NCI-H1436 treated with DMSO at 0.1 percent for 48 hours (cell line): ENCODE measurements around the gene FAM3A.
A peak's percentile ranks its signal among the peaks of the same experiment; 100 is the strongest.
"Not testable (repeated sequence)": the region's sequence is repeated elsewhere in the genome, so short reads cannot be mapped to it uniquely, and the experiment has no call there.

ENCODE experiments used
- DNase-seq: peaks from one replicate; lab custom pipeline; 2025; lab: John Stamatoyannopoulos, UW

Gene FAM3A, protein sequence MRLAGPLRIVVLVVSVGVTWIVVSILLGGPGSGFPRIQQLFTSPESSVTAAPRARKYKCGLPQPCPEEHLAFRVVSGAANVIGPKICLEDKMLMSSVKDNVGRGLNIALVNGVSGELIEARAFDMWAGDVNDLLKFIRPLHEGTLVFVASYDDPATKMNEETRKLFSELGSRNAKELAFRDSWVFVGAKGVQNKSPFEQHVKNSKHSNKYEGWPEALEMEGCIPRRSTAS

DNA sequence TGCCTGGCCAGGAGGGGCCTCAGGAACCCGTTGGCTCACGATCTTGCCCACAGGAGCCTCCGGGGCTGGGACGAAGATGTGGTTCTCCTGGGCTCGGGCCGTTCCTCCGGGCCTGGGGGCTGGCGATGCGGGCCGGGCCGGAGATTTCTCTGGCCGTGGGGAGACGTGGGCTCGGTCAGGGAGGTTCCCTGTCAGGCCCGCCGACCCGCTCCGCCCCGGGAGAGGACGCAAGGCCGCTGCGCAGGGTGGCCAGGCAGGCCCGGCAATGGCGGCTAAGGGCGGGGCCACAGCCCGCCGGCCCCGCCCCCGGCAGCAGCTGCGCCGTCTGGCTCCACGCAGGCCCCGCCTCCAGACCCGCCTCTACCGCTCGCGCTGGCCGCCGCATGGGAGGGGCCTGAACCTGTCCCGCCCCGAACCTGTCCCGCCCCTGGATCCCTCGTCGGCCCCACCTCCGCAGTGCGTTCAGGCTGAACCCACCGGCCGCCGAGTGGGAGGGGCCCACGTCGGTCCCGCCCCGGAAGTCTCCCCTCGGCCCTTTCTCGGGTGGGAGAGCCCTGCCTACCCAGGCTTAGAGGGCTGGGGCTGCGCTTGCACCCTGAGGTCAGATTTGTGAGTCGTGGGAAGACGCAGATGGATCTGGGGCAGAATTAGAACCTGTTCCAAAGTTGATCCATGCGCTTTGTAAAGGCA, at the start of gene FAM3A:
Gene FAM3A, minus strand, starts transcription at position 267 of the 690 bp plus-strand sequence. CDS start 460 bp downstream, outside the sequence.
- DNase-seq = peak; percentile 73

DNA sequence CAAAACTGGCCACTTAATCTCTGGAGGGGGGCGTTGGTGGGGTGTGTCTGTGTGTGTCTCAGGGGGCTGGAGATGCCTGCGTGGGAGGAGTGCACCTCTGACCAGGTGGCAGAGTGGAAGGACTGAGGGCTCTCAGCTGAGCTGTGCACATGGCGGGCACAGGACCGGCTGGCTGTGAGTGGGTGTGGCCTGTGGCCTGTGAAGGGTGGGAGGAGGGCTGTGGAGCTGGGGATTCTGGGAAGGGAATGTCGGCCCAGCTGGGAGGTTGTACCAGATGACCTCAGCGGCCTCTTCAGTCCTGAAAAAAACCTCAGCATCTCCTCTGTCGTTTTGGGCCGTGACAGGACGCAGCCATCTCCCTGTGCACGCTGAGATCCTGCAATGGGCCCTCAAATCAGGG, 46.3 kb upstream of the FAM3A start:
- DNase-seq = not testable (repeated sequence)

DNA sequence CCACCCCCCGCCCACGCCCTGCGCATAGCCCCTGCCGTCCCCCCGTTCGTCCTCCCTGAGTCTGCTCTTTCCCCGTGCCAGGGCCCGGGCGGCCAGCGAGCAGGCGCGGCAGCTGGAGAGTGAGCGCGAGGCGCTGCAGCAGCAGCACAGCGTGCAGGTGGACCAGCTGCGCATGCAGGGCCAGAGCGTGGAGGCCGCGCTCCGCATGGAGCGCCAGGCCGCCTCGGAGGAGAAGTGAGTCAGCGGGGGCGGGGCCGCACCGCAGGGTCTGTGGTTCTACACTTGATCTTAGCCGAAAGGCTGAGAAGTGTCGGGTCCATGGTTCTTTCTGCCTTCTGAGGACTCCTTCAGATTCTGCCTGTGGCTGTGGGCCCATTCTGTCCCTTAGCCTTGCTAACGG, 44.3 kb upstream of the FAM3A start:
- DNase-seq = not testable (repeated sequence)

DNA sequence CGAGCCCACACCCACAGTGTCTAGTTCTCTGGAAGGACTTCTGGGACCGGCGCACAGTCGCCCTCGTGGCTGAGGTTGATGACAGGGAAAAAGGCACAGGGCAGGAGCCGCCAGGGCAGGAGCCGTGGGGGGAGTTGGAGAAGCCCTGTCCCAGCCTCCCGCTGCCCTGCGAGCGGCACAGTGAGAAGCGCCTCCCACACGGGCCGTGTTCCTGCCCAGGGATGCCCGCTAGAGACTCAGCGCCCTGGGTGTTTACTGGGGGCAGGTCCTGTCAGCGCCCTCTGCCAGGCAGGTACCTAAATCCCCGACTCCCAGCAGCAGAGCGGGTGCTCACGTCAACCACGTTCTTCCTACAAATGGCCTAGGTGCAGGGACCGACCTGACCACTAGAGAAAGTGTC, 42.9 kb upstream of the FAM3A start:
- DNase-seq = not testable (repeated sequence)

DNA sequence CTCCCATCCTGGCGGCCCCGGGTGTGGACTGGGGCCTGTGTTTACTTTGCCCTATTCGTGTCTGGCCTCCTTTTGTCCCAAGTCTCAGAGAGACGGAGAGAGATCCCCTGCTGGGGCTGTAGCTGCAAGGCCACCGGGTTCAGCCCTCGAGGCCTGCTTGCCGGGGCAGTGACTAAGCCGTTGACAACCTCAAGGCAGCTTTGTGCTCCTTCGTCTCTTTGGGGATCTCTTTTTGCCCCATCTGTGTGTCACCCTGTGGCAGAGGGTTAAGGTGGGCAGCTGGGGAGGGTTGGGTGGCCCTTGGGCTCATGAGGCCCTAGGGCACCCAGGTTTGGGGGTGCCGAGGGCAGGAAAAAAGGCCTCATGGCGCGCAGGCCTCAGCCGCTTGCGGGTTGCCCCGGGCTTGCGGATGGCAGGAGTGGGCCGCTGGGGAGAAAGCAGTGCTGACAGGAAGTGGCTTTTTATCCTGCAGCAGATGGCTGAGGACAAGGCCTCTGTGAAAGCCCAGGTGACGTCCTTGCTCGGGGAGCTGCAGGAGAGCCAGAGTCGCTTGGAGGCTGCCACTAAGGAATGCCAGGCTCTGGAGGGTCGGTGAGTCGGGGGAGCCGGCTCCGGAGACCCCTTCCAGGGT, 42.1 kb upstream of the FAM3A start:
- DNase-seq = not testable (repeated sequence)

DNA sequence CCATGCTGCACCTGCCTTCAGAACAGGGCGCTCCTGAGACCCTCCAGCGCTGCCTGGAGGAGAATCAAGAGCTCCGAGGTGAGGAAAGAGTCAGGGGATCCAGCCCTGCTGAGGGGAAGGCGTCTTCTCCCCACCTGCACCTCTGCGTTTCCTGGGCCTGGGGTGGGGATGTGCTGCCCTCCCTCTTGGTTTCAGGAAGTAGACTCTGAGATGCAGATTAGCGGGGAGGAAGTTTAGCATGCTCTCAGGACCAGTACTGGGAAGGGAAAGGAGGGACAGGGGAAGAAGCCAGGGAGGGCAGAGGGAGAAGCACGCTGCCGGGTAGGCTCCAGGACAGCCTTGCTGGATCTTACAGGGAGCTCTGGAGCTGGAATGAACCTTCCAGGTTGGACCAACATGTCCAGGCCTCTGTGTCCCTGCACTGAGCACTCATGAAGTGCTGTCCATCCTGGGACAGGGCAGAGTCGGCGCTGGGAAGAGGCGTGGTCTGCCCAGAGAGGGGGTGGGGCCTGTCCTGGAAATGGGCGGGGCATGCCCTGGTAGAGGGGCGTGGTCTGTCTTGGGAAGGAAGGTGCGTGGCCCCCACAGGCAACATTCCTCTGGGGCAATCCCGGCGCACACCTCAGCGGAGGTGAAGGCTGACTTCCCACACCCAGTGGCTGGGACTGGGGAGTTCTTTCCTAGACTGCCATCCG, 36.2 kb upstream of the FAM3A start:
- DNase-seq = not testable (repeated sequence)

DNA sequence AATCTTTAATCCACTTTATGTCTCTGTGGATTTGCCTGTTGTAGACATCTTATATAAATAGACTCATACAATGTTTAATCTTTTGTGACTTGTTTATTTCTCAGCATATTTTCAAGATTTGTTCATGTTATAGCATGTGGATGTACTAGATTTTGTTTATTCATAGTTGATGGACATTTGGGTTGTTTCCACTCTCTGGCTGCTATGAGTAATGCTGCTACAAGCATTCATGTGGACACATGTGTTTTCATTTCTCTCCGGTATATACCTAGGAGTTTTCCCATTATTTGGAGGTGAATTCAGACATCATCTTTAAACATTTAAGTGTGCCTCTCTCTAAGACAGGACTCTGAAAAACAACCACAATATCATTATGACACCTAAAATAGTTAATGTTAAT, 33.7 kb upstream of the FAM3A start:
- no peak for DNase-seq

DNA sequence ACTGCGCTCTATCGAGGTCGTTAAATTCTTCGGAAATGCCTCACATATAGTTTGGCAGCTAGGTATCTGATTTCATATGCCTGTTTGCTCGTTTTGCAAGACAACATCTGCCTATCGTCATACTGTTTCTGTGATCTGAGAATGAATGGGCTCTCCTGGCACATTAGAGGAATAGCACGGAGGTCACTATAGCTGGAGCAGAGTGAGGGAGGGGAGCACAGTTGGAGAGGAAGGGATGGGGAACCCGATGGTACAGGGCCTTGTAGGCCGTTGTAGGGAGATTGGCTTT, 31.9 kb upstream of the FAM3A start:
- no peak for DNase-seq

DNA sequence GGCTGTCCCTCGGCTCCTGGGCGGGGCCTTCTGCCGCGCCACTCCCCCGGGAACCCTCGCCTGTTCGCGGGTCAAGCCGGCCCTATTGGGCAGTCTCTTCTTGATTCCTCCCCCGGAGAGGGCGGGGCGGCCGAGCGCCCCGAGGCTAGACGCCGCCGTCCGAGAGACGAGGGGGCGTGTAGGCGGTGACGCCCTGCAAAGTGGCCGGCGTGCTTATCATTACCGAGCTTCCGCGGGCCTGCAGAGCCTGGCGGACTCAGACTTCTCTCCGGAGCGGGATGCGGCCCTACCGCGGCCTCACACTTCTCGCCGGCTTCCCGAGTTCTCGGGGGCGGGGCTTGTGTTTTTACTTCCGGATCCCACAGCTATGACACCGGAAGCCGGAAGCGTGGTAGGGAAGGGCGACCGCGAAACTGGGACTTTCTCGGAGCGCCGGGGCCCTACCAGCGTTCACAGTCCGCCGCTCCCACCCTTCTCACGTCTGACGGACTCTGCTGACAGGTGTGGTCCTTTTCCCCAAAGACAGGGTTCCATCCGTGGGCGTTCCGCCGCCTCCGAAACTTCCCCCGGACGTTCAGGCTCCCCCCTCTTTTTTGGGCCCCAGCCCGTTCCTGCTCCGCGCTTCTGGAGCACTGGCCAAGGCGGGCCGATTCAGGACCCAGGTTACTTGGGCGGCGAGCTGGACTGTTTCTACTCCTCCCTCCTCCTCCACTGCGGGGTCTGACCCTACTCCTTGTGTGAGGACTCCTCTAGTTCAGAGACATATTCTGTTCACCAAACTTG, 31.4 kb upstream of the FAM3A start, which contains the start of gene IKBKG:
Gene IKBKG, plus strand, starts transcription at position 376 of the 783 bp plus-strand sequence. CDS start 4,383 bp downstream, outside the sequence.
- peak; percentile 65 for DNase-seq

DNA sequence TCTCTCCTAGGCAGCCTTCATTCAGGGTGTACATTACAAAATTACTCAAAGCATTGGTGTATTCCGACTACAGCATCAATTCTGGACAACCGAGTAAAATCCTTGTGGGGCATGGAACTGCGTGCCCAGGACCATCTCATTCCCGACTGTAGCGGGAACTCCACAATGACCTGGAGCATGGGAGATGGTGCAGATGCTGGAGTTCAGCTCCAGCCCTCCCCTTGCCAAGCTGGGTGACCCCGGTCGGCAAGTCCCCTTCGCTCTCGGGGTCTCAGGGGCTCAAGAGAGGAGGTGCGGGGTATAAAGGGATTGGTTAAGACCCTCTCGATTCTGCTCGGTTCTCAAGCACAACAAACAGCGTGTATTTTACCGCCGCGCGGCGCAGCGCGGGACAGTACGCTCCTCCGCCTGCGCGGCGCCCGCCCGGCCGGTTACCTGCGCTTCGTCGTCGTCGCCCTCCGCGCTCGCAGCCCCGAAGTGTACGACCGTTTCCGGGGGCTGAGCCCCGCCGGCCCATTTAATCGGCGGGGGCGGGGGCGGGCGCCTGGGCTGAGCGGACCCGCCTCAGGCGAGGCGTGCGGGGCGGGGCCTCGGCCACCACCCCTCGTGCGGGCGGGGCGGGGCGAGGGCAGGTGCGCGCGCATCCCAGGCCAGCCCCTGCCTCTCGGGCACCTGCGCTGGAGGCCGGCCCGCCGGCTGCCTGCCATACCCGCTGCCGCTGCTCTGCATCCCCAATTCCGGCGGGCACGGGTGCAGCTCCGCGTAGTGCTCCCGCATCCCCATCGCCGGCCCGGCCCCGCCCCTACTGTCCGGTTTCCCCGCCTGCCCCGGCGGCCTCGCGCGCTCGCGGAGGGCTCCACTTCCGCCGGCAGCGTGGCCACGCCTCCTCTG, 30.6 kb upstream of the FAM3A start, which contains the start of gene G6PD:
Gene G6PD, minus strand, starts transcription at position 493 of the 891 bp plus-strand sequence. CDS start 691 bp downstream, outside the sequence.
- DNase-seq = no peak

DNA sequence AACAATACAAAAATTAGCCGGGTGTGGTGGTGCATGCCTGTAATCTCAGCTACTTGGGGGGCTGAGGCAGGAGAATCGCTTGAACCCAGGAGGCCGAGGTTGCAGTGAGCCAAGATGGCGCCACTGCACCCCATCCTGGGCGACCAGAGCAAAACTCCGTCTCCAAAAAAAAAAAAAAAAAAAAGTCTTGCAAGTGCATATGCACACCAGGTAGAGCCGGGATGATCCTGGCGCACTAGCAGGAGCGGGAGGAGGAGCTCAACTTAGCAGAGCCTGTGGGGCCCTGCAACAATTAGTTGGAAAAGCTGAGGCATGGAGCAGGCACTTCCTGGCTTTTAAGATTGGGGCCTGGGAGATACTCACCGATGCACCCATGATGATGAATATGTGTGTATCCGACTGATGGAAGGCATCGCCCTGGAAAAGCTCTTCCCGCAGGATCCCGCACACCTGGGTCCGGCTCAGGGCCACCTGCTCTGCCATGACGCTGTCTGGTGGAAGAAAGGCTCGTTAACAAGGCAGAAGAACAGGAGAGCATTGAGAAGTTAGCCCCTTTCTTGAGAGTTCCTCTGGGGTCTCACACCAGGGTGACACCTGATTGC, 29.7 kb upstream of the FAM3A start:
- DNase-seq = no peak

DNA sequence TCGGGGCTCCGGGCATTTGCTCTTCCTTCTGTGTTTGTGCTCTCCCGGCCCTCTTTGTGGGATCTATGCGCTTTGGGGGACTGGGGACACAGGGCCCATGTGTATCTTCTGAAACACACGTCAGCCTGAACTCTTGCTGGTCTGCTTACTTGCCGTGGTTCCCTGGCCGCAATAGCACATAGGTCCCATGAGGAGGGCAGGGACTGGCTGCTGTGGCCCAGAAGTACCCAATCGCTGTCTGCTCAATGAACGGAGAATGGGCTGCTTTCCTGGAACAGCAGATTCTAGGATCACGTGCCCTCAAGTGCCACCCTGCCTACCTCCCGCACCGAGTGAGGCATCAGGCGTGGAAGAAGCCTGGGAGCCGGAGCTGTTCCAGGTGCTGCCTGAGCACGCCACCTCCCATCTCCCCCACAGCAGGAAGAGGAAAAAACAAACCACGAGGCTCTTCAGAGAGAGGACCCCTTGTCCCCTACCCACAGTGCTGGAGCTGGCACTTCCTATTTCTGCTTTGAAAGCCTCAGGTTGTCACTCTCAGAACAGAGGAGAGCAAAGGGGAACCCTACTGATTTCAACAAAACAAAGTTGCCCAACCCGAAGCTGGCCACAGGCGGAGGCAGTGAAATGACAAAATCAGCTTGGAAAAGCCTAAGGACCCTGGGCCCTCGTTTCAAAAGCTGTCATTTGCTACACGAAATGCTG, 26.8 kb upstream of the FAM3A start:
- DNase-seq = no peak

DNA sequence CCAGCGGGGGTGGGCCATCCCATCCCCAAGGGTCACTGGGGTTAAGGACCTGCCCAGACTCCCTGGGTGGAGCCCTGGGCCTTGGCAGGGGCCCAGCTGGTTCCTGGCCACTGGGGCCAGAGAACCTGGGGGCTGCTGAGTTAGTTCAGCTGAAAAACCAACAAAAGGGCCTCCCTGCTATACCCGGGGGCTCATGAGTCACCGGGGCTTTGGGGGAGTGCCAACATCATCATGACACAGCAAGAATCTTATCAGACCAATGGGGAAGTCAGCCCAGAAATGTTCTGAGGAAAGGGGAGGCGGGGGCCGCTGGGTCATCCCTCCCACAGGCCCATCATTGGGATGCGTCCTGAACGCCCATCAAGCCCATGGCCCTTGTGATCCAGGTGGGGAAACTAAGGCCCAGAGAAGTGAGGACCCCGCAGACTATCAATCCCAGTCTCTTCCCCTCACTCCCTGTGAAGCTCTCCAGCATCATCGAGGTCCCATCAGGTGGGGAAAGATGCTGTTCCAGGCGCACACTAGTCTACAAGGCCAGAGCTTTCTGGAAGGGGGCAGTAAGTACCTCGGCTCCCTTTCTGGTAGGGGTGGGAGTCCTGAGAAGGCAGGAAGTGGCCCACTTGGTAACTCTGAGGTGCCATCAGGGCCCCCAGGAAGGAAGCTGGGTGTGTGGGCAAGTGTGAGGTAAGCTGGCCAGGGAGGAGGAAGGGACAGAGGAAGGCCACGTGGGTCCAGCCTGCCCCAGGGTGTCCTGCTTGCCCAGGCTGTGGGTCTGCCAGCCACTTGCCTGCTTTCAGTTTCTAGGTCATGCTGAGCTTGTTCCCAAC, 26.1 kb upstream of the FAM3A start:
- DNase-seq = no peak

DNA sequence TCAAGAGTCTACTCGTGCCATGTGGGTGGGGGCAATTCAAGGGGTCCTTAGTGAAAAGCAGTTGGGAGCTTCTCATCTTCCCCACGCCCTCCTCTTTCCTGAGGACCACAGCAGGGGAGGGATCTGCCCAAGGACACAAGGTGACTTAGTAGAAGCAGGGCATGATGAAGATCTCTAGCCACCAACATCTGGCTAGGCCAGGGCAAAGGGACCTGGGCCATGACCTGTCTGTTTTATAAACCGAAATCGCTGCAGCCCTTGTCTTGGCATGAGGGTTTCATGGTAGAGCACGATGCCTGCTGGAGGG, 25.5 kb upstream of the FAM3A start:
- no peak for DNase-seq

DNA sequence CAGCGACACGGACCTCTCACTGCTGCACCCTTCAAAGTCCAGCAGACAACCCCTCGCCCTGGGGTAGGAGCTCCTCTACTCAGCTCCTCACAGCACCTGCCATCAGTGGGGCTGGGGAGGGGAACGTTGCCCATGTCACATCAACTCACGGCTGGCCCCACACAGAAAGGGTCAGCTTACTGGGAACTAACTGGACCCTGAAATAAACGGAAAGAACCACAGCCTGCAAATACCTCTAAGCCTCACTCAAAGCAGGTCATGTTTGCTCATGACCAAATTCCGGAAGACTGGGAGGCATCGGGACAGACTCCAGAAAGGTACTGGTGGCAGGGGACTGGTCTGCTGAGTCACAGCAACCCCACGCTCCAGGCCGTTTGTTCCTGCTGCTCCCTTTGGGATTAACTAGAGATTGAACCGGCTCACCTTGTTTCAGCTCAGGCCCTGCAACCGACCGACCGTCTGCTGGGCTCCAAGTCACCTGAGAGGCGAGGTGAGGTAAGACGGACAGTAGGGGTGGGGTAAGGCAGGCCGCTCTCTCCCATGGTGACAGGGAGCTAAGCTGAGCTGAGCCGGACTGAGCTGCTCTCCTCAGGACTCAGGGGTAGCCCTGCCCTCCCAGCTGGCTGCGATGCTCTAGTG, 25.0 kb upstream of the FAM3A start:
- DNase-seq = no peak

DNA sequence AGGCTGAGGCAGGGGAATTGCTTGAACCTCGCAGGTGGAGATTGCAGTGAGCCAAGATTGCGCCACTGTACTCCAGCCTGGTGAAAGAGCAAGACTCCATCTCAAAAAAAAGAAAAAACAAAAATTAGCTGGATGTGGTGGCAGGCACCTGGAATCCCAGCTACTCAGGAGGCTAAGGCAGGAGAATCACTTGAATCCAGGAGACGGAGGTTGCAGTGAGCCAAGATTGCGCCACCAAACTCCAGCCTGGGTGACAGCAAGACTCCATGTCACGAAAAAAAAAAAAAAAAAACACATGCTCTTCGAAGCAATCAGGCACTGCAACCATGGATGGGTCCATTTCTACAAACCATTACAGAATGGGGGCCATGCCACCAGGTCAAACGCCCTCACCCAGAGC, 24.3 kb upstream of the FAM3A start:
- not testable (repeated sequence) for DNase-seq

DNA sequence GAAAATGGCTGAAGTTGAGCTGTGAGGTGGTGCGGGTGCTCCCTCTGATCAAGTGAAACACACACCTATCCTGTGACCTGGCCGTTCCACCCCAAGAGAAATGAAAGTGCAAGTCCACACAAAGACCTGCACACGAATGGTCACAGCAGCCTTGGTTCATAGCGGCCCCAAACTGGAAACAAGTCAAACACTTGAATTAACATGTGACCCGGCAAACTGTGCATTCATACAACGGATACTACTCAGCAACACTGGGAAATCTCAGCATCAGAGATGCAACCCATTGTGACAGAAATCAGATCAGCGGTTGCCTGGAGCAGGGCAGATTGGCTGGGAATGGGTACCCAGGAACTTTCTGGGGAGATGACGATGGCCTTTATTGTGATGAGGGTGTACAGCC, 23.0 kb upstream of the FAM3A start:
- DNase-seq = no peak

DNA sequence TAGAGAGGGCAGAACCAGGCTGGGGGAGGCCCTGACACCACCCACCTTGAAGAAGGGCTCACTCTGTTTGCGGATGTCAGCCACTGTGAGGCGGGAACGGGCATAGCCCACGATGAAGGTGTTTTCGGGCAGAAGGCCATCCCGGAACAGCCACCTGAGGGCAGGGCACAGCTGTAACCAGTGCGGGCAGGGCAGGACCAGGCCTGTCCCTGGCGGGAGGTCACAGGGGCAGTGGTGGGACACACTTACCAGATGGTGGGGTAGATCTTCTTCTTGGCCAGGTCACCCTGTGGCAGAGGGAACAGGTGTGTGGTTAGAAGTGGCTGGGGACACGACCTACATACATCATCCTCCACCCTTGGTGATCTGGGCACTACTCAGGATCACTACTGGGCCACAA, 19.9 kb upstream of the FAM3A start:
- no peak for DNase-seq
